Measurements from ENCODE around the gene SPSB2.
"Not testable (repeated sequence)": the region's sequence is repeated elsewhere in the genome, so short reads cannot be mapped to it uniquely, and the experiment has no call there.

The SPSB2 gene, protein sequence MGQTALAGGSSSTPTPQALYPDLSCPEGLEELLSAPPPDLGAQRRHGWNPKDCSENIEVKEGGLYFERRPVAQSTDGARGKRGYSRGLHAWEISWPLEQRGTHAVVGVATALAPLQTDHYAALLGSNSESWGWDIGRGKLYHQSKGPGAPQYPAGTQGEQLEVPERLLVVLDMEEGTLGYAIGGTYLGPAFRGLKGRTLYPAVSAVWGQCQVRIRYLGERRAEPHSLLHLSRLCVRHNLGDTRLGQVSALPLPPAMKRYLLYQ

DNA sequence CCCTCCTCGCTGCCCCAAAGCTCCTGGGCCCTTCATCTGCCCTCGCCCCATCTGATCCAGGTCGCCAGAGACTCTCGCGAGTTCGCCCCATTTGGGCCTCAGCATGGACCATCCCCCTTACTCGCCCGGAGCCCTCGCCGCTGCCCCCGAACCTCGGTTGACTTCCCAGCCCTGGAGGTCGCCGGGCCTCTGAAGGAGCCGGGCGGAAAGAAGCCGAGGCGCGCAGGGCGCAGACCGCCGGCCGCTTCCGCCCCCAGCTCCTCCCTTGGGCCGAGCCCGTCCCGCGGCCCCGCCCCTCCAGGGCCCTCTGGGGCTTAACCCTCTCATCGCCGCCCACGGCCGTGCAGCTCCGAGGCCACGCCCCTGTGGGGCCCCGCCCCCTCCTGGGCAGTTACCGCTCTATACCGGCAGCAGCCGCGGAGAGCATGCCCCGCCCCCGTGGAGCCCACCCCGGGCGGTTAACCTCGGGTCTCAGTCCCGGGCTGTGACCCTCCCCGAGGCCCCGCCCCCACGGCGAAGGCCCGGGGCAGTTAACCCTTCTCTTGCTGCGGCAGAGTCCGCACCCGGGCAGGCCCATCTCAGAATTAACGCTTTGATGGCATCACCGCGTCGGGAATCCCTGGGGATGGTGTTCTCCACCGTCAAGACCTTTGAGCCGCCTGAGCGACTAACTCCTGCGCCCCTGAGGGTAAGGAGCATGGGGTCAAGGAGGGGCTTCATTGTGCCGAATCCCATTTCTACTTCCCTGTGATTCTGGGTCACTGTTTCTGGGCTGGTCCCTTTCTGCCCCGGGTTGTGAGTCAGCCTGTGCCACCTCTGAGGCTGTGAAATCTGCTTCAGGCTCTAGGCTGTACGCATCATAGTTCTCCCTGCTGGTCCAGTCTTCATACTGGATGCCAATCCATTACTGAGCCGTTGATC is at the start of gene SPSB2:
Gene SPSB2, minus strand, starts transcription at position 210 of the 921 bp plus-strand sequence. CDS start 402 bp downstream, outside the sequence.
- DNase-seq, result peak; percentile 98

- DNase-seq, result no peak
Measured at GRCh38 chr12:6921996-6922946, 49.2 kb upstream of the SPSB2 start.

DNA sequence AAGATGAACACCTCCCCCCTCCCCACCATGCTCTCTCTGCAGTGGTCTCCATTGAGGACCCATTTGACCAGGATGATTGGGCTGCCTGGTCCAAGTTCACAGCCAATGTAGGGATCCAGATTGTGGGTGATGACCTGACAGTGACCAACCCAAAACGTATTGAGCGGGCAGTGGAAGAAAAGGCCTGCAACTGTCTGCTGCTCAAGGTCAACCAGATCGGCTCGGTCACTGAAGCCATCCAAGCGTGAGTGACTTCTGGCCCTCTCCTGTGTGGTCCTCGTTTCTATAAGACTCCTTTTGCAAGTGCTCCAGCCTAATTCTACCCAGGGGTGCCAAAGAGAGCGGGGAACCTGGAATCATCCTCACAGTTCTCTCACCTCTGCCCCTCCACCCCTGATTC is 48.4 kb upstream of the SPSB2 start:
- no peak for DNase-seq

DNA sequence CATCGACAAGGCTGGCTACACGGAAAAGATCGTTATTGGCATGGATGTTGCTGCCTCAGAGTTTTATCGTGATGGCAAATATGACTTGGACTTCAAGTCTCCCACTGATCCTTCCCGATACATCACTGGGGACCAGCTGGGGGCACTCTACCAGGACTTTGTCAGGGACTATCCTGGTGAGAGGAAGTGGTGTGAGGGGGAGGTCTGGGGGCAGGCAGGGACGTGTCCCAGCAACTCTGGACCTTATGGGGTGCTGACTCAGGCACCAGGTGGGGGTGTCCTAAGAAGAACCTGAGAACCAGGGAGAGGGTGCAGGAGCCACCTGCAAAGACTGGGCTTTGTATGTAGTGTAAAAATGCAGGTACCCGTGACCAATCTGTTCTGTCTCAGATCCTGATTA is 46.5 kb upstream of the SPSB2 start:
- no peak for DNase-seq

DNA sequence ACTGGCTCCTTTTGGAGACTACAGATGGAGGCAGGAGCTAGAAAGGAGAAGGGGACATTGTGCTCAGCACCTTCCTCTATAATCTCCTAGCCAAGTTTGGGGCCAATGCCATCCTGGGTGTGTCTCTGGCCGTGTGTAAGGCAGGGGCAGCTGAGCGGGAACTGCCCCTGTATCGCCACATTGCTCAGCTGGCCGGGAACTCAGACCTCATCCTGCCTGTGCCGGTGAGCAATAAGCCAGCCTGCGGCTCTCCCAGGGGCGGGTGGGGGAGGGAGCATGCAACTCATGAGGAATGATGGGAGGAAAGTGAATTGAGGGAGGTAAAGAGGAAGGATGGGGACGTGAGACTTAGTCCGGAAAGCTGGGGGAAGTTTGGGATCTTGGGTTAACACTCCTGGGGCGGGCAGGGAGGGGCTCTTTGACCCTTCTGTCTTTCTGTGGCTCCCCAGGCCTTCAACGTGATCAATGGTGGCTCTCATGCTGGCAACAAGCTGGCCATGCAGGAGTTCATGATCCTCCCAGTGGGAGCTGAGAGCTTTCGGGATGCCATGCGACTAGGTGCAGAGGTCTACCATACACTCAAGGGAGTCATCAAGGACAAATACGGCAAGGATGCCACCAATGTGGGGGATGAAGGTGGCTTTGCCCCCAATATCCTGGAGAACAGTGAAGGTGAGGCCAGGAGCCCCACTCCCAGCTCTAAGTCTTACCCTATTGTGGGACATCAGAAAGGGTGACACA is 44.6 kb upstream of the SPSB2 start:
- no peak for DNase-seq

GRCh38 chr12:6916426-6917200 is 43.5 kb upstream of the SPSB2 start:
- no peak for DNase-seq

DNA sequence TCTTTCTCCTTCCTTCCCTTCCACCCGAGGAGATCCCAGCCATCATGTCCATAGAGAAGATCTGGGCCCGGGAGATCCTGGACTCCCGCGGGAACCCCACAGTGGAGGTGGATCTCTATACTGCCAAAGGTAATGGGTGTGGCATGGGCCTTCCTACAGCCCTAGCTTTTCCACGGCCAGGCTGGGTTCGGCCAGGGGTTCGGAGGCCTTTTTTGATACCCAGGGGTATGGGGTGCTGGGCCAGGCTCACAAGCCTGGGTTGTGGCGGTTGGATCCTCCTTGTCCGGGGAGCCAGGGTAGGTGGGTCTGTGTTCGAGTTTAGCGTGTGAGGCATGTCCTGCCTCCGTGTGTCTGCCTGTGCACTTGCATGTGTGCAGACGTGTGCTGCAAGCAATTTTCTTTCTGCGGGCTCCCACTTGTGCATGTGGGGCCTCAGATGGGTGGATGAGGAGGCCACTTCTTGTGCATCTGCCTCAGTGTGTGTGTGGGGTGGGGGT is 42.7 kb upstream of the SPSB2 start:
- no peak for DNase-seq

DNA sequence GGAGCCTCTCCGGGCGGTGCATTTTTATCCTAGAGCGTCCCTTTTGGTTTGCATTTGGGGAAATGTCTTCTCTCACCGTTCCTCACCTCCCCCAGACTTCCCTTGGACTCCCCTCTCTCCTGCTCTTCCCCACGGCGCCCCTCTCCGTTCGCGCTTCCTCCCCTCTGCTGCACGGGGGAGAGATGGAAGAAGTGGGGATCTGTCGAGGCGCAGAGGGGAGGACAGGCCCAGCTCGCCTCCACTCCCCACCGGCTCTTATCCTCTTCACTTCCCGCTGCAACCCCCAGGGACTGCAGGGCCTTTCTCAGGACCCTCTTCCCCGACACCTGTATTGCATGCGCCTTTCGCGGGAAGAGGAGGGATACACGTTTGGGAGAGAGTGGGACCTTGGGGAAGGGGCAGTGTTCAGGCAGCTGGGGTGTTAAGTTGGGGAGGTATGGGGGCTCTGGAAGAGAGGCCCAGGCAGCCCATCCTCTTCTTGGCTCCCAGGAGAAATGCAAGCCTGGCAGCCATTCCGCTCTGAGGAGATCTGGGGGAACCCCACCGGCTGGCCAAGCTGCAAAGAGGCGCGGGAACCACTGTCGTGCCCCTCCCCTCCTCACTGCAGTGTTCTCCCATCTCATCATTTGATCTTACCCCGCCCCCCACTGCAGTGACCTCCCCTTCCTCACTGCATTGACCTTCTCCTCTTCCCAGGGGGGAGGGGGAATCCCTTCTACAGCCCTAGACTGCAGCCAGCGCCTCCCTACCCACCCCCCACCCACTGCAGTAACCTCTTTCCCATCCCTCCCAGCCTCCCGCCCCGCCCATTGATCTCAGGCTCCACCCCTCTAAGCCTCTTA is 42.1 kb upstream of the SPSB2 start:
- no peak for DNase-seq

DNA sequence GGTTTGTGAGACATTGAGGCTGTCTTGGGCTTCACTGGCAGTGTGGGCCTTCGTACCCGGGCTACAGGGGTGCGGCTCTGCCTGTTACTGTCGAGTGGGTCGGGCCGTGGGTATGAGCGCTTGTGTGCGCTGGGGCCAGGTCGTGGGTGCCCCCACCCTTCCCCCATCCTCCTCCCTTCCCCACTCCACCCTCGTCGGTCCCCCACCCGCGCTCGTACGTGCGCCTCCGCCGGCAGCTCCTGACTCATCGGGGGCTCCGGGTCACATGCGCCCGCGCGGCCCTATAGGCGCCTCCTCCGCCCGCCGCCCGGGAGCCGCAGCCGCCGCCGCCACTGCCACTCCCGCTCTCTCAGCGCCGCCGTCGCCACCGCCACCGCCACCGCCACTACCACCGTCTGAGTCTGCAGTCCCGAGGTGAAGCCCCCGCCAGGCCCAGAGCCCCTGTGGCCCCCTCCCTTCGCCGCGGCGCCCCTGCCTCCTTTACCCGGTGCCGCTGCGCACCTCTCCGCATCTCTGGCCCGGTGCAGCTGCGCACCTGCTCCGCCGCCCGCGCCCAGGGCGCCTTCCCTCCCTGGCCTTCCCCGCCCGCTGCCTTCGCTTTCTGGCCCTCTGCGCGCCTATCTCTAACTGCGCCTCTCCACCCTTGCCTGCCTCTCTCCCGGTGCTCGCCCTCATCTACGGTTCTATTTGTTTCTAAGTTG is 41.3 kb upstream of the SPSB2 start, which contains the start of gene ENO2:
Gene ENO2, plus strand, starts transcription at position 335 of the 701 bp plus-strand sequence. CDS start 1,253 bp downstream, outside the sequence.
- DNase-seq, result peak; percentile 87

GRCh38 chr12:6912164-6912935 is 39.2 kb upstream of the SPSB2 start:
- DNase-seq, result no peak

- DNase-seq, result no peak
Measured at GRCh38 chr12:6909421-6910145, 36.5 kb upstream of the SPSB2 start.

- DNase-seq, result not testable (repeated sequence)
Measured at GRCh38 chr12:6908141-6908540, 35.0 kb upstream of the SPSB2 start.

DNA sequence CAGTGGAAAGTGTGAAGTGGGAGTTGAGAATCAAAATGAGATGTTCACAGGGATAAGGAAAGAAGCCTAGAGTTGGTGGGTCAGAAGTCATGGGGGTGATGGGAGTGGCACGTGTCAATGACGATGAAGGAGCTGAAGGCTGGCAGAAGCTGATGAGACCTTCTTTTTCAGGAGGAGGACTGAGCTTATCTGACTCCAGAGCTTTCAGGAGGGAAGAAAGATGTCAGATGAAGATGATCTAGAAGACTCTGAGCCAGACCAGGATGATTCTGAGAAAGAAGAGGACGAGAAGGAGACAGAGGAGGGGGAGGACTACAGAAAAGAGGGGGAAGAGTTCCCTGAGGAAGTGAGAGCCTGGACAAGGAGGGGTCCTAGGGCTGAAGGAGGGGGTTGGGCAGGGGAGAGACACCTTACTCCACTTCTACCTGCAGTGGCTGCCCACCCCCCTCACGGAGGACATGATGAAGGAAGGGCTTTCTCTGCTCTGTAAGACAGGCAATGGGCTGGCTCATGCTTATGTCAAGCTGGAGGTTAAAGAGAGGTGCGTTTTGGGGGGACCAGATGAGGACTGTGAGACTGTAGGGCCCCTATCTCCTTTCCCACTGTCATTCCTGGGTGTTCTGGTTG is 32.4 kb upstream of the SPSB2 start:
- no peak for DNase-seq

DNA sequence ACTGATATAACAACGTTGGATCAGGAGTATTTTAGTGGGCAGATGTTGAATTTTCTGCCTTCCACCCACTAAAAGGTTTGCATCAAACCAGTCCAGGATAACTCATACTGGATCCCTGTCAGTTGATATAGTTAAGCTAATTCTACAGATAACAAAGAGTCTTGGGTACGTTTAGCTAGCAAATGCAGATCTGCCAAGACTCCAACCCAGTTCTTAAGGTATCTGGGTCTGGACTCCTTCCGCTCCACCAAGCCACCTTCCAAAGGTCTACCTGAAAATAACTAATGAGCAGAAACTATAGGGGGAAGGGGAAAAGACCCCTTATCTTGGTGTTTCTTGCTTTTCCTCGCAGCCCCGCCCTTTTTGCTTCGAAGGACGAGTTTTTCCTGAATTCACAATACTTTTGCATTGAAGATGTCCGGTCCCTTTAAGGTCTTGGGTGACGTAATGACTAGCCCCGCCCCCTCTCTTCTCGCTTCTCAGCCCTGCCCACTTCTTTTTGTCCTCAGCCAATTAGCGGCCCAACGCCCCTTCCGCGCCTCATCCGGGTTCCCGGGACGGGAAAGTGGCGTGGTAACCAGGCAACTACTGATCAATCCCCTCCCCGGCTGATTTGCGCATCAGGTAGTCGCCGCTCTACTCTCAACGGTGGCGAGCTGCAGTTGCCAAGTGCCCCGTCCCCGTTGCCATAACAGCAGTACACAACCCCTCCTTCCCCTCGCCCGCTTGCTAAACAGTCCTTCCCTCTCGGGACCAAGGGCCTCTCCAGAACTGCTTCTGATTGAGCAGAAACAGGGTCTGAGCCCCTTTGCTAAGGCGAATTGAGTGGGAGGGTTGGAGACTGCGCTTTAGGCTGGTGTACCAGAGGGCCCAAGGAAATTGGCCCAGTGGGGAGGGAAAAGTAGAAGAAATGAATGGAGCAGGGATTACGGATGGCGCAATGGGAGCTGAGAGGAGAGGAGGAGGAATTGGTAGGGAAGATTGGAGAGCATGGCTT is 31.5 kb upstream of the SPSB2 start, which contains the start of gene LRRC23:
Gene LRRC23, plus strand, starts transcription at position 543 of the 997 bp plus-strand sequence. CDS start 812 bp downstream, outside the sequence.
- DNase-seq, result peak; percentile 99

- no peak for DNase-seq
Measured at GRCh38 chr12:6903722-6904121, 30.6 kb upstream of the SPSB2 start.

DNA sequence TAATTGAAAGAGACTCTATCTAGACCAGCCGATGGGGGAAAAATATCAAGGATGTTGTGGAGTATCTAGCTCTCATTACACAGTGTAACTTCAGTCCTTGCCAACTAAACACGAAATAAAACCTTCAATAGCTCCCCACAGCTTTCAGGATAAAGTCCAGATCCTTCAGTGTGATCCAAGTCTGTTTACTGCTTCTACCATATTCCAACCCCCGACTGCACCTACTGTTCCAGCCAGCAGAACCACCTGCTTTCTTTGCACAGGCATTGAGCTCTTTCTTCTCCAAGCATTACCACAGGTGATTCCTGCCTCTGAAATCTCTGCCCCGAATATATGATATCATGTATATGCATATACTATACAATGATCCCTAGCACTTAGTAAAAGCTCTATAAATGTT is 29.3 kb upstream of the SPSB2 start:
- no peak for DNase-seq
